H1 (cell line): ENCODE results near the gene SORCS3. TPM values are rescaled to one million over a fixed set of nuclear protein-coding genes. Genes with fewer than 3 reads are reported as not detected.

Source experiments
- BRCA1 ChIP-seq: IDR thresholded peaks from 2 replicates; pipeline ENCODE4 v1.6.1; 2012; ENCODE audit warnings: low read depth, low read length, improper control_type of control experiment
- CBX5 ChIP-seq: fragments of 300-800, 300-1000 bp; sonication (generic); IDR thresholded peaks from 2 replicates; pipeline ENCODE4 v1.7.1; 2016; ENCODE audit warnings: antibody characterized with exemption, low read length, low read depth
- CHD7 ChIP-seq: fragments of 300-600 bp; sonication (generic); IDR thresholded peaks from 2 replicates; pipeline ENCODE4 v1.7.1; 2012; ENCODE audit warnings: low read length, moderate library complexity, mild to moderate bottlenecking, inconsistent platforms; ENCODE audit not compliant: insufficient replicate concordance
- CTCF ChIP-seq, 3 experiments: IDR thresholded peaks; 1 replicate in 2 of 3; 2 replicates in 1 of 3; pipeline versions ENCODE4 v1.5.1 to v1.6.1; 2011; ENCODE audit warnings: low read length in 3 of 3, mild to moderate bottlenecking in 3 of 3, inconsistent platforms in 2 of 3, low read depth in 1 of 3, moderate library complexity in 1 of 3; ENCODE audit not compliant: insufficient read depth in 1 of 3; ENCODE audit errors: control extremely low read depth in 1 of 3
- EP300 ChIP-seq, 2 experiments: IDR thresholded peaks; 1 replicate in 1 of 2; 2 replicates in 1 of 2; pipeline ENCODE4 v1.6.1; 2011 to 2012; ENCODE audit warnings: low read depth in 2 of 2, low read length in 2 of 2, mild to moderate bottlenecking in 2 of 2, borderline replicate concordance in 1 of 2, inconsistent platforms in 1 of 2, moderate library complexity in 1 of 2
- JUND ChIP-seq: IDR thresholded peaks from 2 replicates; pipeline ENCODE4 v1.6.1; 2011; ENCODE audit warnings: mild to moderate bottlenecking, improper control_type of control experiment, low read length
- MAX ChIP-seq: IDR thresholded peaks from 2 replicates; pipeline ENCODE4 v1.6.1; 2012; ENCODE audit warnings: inconsistent platforms
- SRF ChIP-seq: IDR thresholded peaks from 2 replicates; pipeline ENCODE4 v1.6.1; 2011; ENCODE audit warnings: mild to moderate bottlenecking, low read depth, low read length, moderate library complexity
- YY1 ChIP-seq: IDR thresholded peaks from 2 replicates; pipeline ENCODE4 v1.6.1; 2011; ENCODE audit warnings: low read depth, mild to moderate bottlenecking, low read length
- polyA plus RNA-seq, 7 experiments: library from polyadenylated mRNA; depleted of rRNA in 3 of 7; stranded (reverse) in 5 of 7; unstranded in 2 of 7; fragments of >200 nt in 5 of 7; fragments of 200-250 nt in 2 of 7; gene quantifications; 1 replicate in 5 of 7; 2 replicates in 1 of 7; 4 replicates in 1 of 7; pipeline versions ENCODE4 v1.2.1 to v1.2.3, GENCODE V29; 2011 to 2013; ENCODE audit warnings: missing spikeins in 2 of 7, mixed read lengths in 2 of 7
- total RNA-seq: library from RNA; stranded (reverse); fragmentation: NEBNext Ultra II Directional; extraction: Animal tissue kit (Norgen Biotek cat#: 25700); gene quantifications from 2 replicates; pipeline ENCODE4 v1.2.1, GENCODE V29; 2021

The SORCS3 gene
- total and polyA plus RNA-seq, 2 of the 8 experiments (the other 6 are each of a cell fraction or from before 2014, with no cell fraction given), result 0.26 to 0.88 TPM

- TF ChIP-seq CHD7 (no peak), SRF (no peak), JUND (no peak), BRCA1 (no peak), YY1 (no peak), MAX (no peak), EP300 (IDR thresholded peaks at IDR 0.05; ENCODE audit: borderline replicate concordance in 1 of 2, low read depth in 2 of 2, low read length in 2 of 2) (no peak), CBX5 (no peak), CTCF (IDR thresholded peaks at IDR 0.05; ENCODE audit: control extremely low read depth in 1 of 3, insufficient read depth in 1 of 3, low read depth in 1 of 3, low read length in 3 of 3) (no peak)
These were observed 453.0 kb downstream of the SORCS3 start (continued) for GRCh38 chr10:105094048-105094447.
